HG02798 (cell line): ENCODE measurements around the gene TGM1.
A peak's percentile ranks its signal among the peaks of the same experiment; 100 is the strongest.
"Not testable (repeated sequence)": the region's sequence is repeated elsewhere in the genome, so short reads cannot be mapped to it uniquely, and the experiment has no call there.

Experiments used
- ATAC-seq: cut with Tn5 transposase; IDR thresholded peaks from one replicate; pipeline ENCODE4 v1.9.1; 2021; ENCODE audit warnings: mild to moderate bottlenecking; ENCODE audit not compliant: unreplicated experiment, poor library complexity

The TGM1 gene

GRCh38 chr14:24213866-24214662 lies 48.9 kb downstream of the TGM1 start:
- no peak for ATAC-seq

- ATAC-seq: peak; percentile 80
Observed at GRCh38 chr14:24212924-24213865, 49.8 kb downstream of the TGM1 start, which contains the start of gene CHMP4A. Gene CHMP4A, minus strand, starts transcription at chr14:24213488. Its CDS starts 49 bp downstream, at chr14:24213439.

- no peak for ATAC-seq
Observed at GRCh38 chr14:24211311-24211710, 51.7 kb downstream of the TGM1 start.

DNA sequence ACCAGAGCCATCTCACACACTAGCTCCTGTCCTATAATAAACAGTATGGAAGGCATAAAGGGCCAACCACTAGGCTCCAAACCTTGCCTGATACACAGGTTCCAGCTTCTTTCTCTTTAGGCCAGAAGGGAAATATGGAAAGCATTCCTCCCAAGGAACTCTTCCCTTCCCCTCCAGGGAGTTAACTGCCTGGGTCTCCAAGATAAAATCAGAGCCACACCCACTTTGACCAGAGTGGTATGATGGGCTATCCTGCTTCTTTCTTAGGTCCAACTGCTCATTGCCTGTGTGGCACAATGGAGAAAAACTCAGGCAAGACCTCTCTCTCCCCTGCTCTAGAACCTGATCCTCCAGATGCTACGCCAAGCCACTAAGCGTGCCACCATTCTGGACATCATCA lies 55.4 kb downstream of the TGM1 start:
- no peak for ATAC-seq

DNA sequence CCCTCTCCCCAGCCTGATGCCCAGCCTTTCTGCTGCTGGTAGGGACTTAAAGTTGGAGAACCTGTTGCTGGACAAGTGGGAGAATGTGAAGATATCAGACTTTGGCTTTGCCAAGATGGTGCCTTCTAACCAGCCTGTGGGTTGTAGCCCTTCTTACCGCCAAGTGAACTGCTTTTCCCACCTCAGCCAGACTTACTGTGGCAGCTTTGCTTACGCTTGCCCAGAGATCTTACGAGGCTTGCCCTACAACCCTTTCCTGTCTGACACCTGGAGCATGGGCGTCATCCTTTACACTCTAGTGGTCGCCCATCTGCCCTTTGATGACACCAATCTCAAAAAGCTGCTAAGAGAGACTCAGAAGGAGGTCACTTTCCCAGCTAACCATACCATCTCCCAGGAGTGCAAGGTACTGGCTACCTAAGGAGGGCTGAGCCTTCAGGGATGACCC lies 55.8 kb downstream of the TGM1 start:
- no peak for ATAC-seq

GRCh38 chr14:24206260-24207103 lies 56.5 kb downstream of the TGM1 start:
- no peak for ATAC-seq

DNA sequence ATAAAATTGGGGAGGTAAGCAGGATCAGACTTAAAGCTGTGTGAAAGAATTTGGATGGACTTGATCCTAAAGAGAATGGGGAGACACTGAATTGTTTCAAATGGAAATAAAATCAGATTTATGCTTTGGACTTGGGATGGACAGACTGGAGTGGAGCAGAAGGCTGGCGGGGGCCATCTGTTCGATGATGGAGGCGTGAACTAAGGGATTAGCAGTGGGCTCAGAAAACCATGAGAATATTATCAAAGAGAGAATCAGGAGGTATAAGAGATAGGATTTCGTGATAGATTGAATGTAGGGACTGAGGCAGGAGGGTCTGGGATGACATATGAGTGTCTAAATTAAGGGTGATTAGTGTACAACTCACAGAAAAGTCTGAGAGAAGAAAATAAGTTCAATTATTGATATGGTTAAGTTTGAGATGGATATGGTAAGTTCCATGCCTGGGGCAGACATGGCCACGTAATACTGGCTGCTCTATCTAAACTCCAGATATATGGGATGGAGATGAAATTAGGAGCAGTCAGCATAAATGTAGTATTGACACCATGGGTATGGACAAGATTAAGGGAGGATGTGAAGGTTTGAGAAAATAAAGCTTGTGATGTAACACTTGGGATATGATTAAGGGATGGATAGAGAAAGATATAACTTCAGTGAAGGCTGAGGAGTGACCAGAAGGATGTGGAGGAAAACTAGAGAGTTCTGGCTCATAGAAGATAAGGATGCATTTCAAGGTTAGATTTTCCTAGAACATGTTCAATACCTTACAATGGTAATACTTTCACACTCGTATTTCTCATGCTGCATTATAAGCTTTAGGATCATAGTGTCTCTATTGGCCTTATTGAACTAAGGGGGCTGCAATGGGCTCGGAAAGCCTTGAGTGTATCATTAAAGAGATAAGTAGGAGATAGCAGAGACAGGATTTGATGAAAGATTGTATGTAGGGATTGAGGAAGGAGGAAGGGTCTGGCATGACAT lies 58.5 kb downstream of the TGM1 start:
- ATAC-seq: no peak

- not testable (repeated sequence) for ATAC-seq
Observed at GRCh38 chr14:24203249-24203886, 59.6 kb downstream of the TGM1 start.

DNA sequence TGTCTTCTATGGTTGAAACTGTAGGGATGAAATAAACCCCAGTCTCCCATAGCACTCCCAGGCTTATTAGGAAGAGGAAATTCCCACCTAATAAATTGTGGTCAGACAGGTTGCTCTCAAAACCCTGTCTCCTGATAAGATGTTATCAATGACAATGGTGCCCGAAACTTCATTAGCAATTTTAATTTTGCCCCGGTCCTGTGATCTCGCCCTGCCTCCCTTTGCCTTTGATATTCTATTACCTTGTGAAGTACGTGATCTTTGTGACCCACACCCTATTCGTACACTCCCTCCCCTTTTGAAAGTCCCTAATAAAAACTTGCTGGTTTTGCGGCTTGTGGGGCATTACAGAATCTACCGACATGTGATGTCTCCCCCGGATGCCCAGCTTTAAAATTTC lies 60.4 kb downstream of the TGM1 start:
- not testable (repeated sequence) for ATAC-seq
